Pancreas (tissue), 10 donors: ENCODE data around the gene WBP2NL. TPM values are rescaled to one million over a fixed set of nuclear protein-coding genes. Genes with fewer than 3 reads are reported as not detected.

Experiments used
- ATAC-seq, 4 donors: fragments of 200-7000 bp; cut with Tn5 transposase; one replicate each; pipeline versions ENCODE4 v1.8.0 to v1.9.1; 2020; ENCODE audit warnings: mild to moderate bottlenecking in 4 of 4, moderate library complexity in 4 of 4
- DNase-seq, 6 donors: peaks; one replicate each; pipeline ENCODE4 v3.0.0-alpha.2; 2020
- FAIRE-seq: peaks from 2 replicates; lab custom pipeline; 2012; peaks lifted over from hg19 to GRCh38; lab: Jason Lieb, UNC
- H3K27ac ChIP-seq, 4 donors: fragments of 200-600 bp; sonication (generic); 1 replicate in 3 of 4; 2 replicates in 1 of 4; pipeline versions ENCODE4 v1.5.0 to v1.8.0; 2020
- H3K27me3 ChIP-seq, 4 donors: fragments of 200-600 bp; one replicate each; pipeline ENCODE4 v1.8.0; 2021
- H3K36me3 ChIP-seq, 3 donors: fragments of 200-600 bp; sonication (generic) in 1 of 3; one replicate each; pipeline versions ENCODE4 v1.5.0 to v1.8.0; 2020 to 2021
- H3K4me1 ChIP-seq, 3 donors: fragments of 200-600 bp; one replicate each; pipeline ENCODE4 v1.8.0; 2021
- H3K4me3 ChIP-seq, 4 donors: fragments of 200-600 bp; sonication (generic) in 2 of 4; one replicate each; pipeline versions ENCODE4 v1.5.0 to v1.8.0; 2020 to 2021
- H3K9me3 ChIP-seq, 4 donors: fragments of 200-600 bp; one replicate each; pipeline ENCODE4 v1.8.0; 2021
- CTCF ChIP-seq, 4 donors: fragments of 200-600 bp; sonication (generic) in 3 of 4; IDR thresholded peaks; one replicate each; pipeline versions ENCODE4 v1.5.0 to v1.8.0; 2021; ENCODE audit warnings: antibody characterized with exemption in 4 of 4
- WGBS, 2 donors: extraction: QIAGEN DNeasy Blood & Tissue Kit; methylation state at CpG; one replicate each; pipeline ENCODE4 v1.1.7; 2013; 5-methylcytosine and 5-hydroxymethylcytosine counted together
- intact Hi-C, 3 donors: fragments of 100-400 bp; cut with DNase I; formaldehyde crosslinking; loops; one replicate each; pipeline versions ENCODE4 v1.11.1 to v1.14.2; 2022
- polyA plus RNA-seq, 2 donors: library from polyadenylated mRNA; stranded (reverse); fragments of 200-250 nt; gene quantifications; one replicate each; pipeline ENCODE4 v1.2.3, GENCODE V29; 2013
- total RNA-seq, 6 donors: library from RNA; stranded (reverse); fragmentation: NEBNext Ultra II Directional in 4 of 6; extraction: Animal tissue kit (Norgen Biotek cat#: 25700) in 4 of 6; gene quantifications; one replicate each; pipeline versions ENCODE4 v1.2.1 to v1.2.4, GENCODE V29; 2021 to 2023
- donor health status: healthy with polysubstance abuse.
- donor health status: DM: no; HTN: no; CAD: no; lungs with moderate emphysema.
- donor health status: DM: no; HTN: no; CAD: no.
- donor health status: control.
- donor health status: control.
- donor health status: Bipolar disorder and iron deficiency.
- donor health status: DM: yes; HTN: yes; CAD: no.
- donor health status: DM: no; HTN: no; CAD: no.
- donor health status: DM: no; HTN: no; CAD: no.
- donor health status: DM: yes; HTN: yes; CAD: no.

The WBP2NL gene
- total and polyA plus RNA-seq, 8 donors = 1.3 to 2.8 (median 1.7) TPM

- H3K27me3 ChIP-seq = no peaks in the 10 kb centered on the region
These were observed 19.9 kb upstream of the WBP2NL start for GRCh38 chr22:41978732-41979131.

GRCh38 chr22:41979423-41980250 lies 19.0 kb upstream of the WBP2NL start:
- FAIRE-seq (no peak), DNase-seq (no peak), ATAC-seq (no peak)
- WGBS, 2 donors = 77 to 80% methylated on average over 9 of the region's 9 CpGs
- TF ChIP-seq CTCF (IDR thresholded peaks at IDR 0.05) = no peak
- H3K9me3 ChIP-seq = no peaks in the 10 kb centered on the region
- H3K36me3 ChIP-seq = no peaks in the 10 kb centered on the region
- no peak overlapping the region for H3K4me3 ChIP-seq
- intact Hi-C loops = no loop called here
- no peak overlapping the region for H3K27ac ChIP-seq
- no peaks in the 10 kb centered on the region for H3K27me3 ChIP-seq
- H3K4me1 ChIP-seq = no peaks in the 10 kb centered on the region

More at GRCh38 chr22:41978732-41979131, 19.9 kb upstream of the WBP2NL start:
- WGBS, 2 donors = 91 to 97% methylated on average over 1 of the region's 1 CpG
- no peaks in the 10 kb centered on the region for H3K36me3 ChIP-seq
- DNase-seq = no peak
- intact Hi-C loops = no loop called here
- H3K9me3 ChIP-seq = no peaks in the 10 kb centered on the region
- no peak for FAIRE-seq
- no peaks in the 10 kb centered on the region for H3K4me1 ChIP-seq
- no peak for ATAC-seq
- no peak overlapping the region for H3K27ac ChIP-seq
- no peak overlapping the region for H3K4me3 ChIP-seq
- no peak for TF ChIP-seq CTCF (IDR thresholded peaks at IDR 0.05)

- peak in 3 of 4 donors; percentile 52 to 79 (median 67) for ATAC-seq
- no peaks in the 10 kb centered on the region for H3K27me3 ChIP-seq
- no peak for DNase-seq
- H3K4me3 ChIP-seq = no peak overlapping the region
- H3K9me3 ChIP-seq = no peaks in the 10 kb centered on the region
- TF ChIP-seq CTCF (IDR thresholded peaks at IDR 0.05) = no peak
- H3K4me1 ChIP-seq = no peaks in the 10 kb centered on the region
- FAIRE-seq = no peak
- intact Hi-C loops = no loop called here
- no peaks in the 10 kb centered on the region for H3K36me3 ChIP-seq
- no peak overlapping the region for H3K27ac ChIP-seq
- 42 to 58% methylated on average over 5 of the region's 5 CpGs for WGBS, 2 donors
These were observed 15.7 kb upstream of the WBP2NL start for GRCh38 chr22:41982865-41983264.

- Histone ChIP-seq H3K4me3 (no peak overlapping the region), H3K27me3 (no peaks in the 10 kb centered on the region), H3K4me1 (no peaks in the 10 kb centered on the region), H3K9me3 (no peaks in the 10 kb centered on the region), H3K36me3 (no peaks in the 10 kb centered on the region), H3K27ac (no peak overlapping the region)
- TF ChIP-seq CTCF (IDR thresholded peaks at IDR 0.05) = no peak
- DNase-seq (no peak), ATAC-seq (peak in 2 of 4 donors; percentile 49 to 53), FAIRE-seq (no peak)
- intact Hi-C loops = no loop called here
- 68 to 73% methylated on average over 6 of the region's 6 CpGs for WGBS, 2 donors
These were observed 14.8 kb upstream of the WBP2NL start for GRCh38 chr22:41983513-41984405.
